ENCODE data around the gene HNRNPUL2.
"Not testable (repeated sequence)": the region's sequence is repeated elsewhere in the genome, so short reads cannot be mapped to it uniquely, and the experiment has no call there.

Gene HNRNPUL2

GRCh38 chr11:62694455-62695167, 32.6 kb downstream of the HNRNPUL2 start:
- peak; percentile 78 to 83 for DNase-seq

DNA sequence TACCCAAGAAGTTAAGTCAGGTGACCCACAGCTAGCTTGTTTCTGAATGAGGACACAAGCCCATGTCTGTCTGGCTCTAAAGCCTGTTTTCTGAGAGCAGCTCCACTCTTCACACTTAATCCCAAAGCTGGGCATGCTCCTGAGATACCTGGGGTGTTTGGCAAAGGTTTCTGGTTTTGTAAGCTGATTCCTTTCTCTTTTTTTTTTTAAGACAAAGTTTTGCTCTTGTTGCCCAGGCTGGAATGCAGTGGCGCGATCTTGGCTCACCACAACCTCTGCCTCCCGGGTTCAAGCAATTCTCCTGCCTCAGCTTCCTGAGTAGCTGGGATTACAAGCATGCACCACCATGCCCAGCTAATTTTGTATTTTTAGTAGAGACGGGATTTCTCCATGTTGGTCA, 33.6 kb downstream of the HNRNPUL2 start:
- not testable (repeated sequence) for DNase-seq

DNA sequence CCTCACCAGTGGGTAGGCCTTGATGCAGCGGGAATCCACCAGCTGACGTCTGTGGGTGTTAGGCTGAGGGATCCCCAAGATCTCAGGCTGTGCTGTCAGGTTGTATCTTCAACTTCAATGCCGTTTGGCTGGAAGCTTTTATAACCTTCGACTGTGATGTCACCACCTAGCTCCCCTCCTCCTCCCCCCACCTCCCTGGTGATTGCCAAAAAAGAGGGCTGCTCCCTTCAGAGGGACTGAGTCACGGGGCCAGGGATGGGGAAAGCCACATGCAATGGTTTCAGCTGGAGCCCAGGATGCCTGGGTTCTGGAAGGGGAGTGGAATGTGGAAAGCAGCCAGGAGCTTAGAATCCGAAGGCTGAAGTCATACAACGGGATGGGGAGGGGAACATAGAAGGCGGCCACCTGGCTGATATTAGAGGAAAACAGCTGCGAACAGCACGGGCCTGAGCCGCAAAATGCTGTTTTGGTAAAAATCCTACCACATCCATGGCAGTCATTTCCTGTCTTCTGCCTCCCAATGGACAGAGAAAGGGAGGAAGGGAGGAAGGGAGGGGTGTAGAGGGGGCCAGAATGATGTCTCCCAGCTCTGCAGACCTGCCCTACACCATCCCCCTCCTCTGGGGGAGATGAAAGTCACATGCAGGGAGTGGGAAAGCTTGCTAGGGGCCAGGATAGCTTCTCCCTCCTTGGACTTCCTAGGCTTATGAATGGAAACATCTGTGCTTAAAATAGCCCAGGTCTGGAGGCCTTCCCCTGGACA, 37.7 kb downstream of the HNRNPUL2 start, which contains the start of gene LRRN4CL:
Gene LRRN4CL, minus strand, starts transcription at position 110 of the 763 bp plus-strand sequence. CDS start 1,022 bp downstream, outside the sequence.
- no peak for DNase-seq

DNA sequence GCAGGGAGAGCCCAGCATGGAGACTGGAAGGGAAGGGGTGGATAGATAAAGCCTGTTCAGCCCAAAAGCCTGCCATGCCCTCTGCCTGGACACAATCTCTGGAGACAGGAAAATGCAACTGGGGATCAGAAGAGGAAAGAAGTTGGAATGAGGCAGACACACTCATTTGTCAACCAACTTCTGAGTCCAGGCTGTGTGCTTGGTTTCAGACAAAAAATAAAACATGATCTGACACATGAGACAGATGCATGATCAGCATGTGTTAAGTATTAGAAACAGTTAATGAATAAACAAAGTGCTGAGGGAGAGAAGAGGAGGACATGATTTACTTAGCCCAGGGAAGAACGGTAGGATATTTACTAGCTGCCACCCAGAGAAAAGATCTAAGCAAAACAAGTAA, 38.8 kb downstream of the HNRNPUL2 start:
- no peak for DNase-seq

DNA sequence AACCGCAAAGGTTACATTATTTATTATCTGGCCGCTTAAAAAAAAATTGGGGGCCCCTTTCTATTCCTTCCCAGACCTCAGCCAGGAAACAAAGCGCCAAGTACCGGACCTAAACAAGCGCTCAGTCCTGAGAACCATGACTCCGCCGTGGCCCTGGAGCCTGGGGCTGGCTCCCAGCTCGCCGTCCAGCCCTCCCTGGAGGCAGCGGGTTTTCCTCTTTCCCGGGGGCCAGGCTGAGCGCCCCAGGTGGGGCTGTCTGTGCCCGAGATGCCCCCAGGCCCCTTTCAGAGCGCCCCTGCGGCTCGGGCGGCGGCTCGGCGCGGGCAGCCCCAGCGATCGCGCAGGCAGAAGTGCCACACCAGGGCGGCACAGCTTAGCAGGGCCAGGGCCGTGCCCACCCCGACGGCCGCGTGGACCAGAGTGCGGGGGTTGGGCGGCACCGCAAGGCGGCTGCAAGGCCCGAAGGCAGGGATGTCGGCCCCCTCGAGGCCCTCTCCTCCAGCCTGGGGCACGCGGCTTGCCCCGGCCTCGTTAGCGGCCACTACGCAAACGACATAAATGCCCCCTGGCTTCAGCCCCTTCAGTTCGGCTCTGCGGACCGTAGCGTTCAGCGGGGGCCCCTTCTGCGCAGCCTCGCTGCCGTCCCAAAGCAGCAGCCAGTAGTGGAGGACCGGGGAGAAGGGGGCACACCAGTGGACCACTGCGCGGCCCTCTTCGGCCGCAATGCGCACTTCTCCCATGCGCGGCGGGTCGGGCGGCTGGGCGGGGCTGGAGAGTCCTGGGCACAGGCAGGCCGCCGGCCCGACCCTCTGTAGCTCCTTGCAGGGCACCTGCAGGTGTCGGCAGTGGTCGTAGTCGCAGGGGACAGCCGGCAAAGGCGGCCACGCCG, 39.5 kb downstream of the HNRNPUL2 start:
- DNase-seq, result no peak

DNA sequence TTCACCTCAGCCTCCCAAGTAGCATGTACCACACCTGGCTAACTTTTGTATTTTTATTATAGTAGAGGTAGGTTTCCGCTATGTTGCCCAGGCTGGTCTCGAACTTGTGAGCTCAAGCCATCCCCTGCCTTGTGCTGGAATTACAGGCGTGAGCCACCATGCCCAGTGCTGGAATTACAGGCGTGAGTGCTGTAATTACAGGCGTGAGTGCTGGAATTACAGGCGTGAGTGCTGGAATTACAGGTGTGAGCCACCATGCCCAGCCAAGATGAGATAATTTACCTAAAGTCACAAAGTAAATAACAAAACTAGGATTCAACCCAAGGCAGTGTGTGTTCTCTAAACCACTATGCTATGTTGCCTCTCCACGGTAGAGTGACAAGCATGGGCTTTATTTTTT, 44.7 kb downstream of the HNRNPUL2 start:
- no peak for DNase-seq

GRCh38 chr11:62680825-62681240, 46.4 kb downstream of the HNRNPUL2 start:
- peak; percentile 21 to 60 for DNase-seq

DNA sequence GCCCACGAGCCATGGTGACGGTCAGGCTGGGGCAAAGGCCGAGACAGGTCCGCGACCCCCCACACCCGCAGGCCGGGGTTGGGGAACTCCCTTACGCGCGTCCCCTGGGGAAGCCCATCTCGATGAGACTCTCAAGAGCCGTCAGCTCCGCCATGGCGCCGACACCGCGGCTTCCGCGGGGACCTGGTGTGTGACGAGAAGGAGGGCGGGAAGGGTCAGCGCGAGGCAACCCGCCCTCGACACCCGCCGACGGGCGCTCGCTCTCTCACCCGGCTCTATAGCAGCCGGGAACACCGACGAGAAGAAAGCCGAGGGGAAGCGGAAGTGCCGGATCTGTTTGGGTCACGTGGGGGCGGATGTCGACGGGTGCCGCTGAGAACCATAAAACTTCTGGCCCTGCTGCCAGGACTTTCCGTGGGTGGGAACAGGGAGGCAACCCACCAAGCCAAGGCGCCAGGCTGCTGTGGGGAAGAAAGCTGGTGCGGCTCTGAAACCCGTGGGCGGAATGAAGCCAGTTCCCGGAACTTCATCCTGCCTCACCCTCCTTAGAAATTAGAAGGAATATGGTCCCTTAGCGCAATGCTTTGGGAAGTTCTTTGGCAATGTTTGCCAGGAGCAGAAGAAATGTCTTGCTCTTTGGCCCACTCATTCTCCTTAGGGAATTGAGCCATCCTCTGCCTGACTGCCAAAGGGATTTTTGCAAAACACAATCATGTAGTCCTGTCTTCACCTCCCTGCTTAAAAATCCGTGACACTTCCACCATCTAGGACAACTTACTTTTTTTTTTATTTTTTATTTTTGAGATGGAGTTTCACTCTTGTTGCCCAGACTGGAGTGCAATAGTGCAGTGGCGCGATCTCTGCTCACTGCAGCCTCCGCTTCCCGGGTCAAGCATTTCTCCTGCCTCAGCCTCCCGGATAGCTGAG, 48.2 kb downstream of the HNRNPUL2 start, which contains the start of gene UBXN1:
Gene UBXN1, minus strand, starts transcription at position 304 of the 927 bp plus-strand sequence. Its CDS starts 150 bp downstream, at position 154.
- DNase-seq, result peak; percentile 85 to 87

- no peak for DNase-seq
Observed at GRCh38 chr11:62678433-62678769, 48.9 kb downstream of the HNRNPUL2 start.

DNA sequence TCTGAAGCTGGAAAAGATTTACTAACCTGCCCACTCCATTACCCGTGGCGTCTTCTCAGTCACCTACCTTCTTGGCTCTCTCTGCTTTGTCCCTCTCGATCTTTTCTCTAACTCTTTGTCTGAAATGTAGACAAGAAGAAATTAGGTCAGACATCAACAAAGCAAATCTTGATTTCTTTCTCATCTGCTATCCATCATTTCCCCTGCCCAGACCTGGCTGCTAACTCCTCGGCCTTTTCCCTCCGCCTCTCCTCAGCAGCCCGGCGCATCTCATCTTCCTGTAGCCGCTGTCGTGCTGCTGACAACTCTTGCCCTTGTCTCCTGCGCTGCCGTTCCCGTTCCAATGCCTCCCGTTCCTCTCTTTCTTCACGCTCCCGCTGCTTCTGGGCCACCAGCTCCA, 49.5 kb downstream of the HNRNPUL2 start:
- DNase-seq, result no peak

GRCh38 chr11:62677156-62677555, 50.1 kb downstream of the HNRNPUL2 start:
- no peak for DNase-seq

- DNase-seq, result no peak
Observed at GRCh38 chr11:62676698-62677097, 50.6 kb downstream of the HNRNPUL2 start.

- not testable (repeated sequence) for DNase-seq
Observed at GRCh38 chr11:62675415-62675814, 51.8 kb downstream of the HNRNPUL2 start.

DNA sequence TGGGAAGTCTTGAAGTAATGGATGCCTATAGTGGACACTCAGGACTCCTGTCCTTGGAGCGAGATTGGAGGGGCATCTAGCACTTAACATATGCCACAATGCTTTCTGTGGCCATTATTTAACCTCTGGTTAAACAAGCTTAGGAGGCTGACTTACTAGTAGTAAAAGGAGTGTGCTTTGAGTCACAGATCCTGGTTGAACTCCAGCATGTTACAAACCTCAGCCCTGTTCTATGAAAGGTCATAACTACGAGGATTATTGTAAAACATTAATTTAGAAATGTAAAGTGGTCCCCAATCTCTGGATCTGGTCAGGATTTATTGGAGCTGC, 54.1 kb downstream of the HNRNPUL2 start:
- no peak for DNase-seq

DNA sequence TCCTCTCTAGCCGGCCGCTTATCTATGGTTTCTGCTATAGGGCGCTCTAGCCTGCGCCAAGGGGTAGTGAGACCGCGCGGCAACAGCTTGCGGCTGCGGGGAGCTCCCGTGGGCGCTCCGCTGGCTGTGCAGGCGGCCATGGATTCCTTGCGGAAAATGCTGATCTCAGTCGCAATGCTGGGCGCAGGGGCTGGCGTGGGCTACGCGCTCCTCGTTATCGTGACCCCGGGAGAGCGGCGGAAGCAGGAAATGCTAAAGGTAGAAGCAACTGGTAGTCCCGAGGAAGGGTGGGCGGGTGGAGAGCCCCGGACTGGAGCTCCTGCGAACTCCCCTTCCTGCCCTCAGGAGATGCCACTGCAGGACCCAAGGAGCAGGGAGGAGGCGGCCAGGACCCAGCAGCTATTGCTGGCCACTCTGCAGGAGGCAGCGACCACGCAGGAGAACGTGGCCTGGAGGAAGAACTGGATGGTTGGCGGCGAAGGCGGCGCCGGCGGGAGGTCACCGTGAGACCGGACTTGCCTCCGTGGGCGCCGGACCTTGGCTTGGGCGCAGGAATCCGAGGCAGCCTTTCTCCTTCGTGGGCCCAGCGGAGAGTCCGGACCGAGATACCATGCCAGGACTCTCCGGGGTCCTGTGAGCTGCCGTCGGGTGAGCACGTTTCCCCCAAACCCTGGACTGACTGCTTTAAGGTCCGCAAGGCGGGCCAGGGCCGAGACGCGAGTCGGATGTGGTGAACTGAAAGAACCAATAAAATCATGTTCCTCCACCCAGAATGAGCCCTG, 55.5 kb downstream of the HNRNPUL2 start, which contains the start of the genes LBHD1 and UQCC3:
Gene LBHD1, minus strand, starts transcription at position 660 of the 782 bp plus-strand sequence. CDS start 2,236 bp downstream, outside the sequence.
Gene UQCC3, plus strand, starts transcription at position 66 of the 782 bp plus-strand sequence. Its CDS starts 73 bp downstream, at position 139.
- DNase-seq, result peak; percentile 75 to 84

GRCh38 chr11:62671236-62671607, 56.0 kb downstream of the HNRNPUL2 start:
- no peak for DNase-seq

- no peak for DNase-seq
Observed at GRCh38 chr11:62669420-62670161, 57.7 kb downstream of the HNRNPUL2 start.

- DNase-seq, result no peak
Observed at GRCh38 chr11:62667460-62667859, 59.8 kb downstream of the HNRNPUL2 start.

GRCh38 chr11:62666259-62666926, 60.9 kb downstream of the HNRNPUL2 start:
- no peak for DNase-seq

All from CD4-positive, alpha-beta T cell treated with Interleukin-1 beta for 1 hour (primary cell).